HG03457 (cell line): Measurements from ENCODE around the gene RAPGEFL1.
"Not testable (repeated sequence)": the region's sequence is repeated elsewhere in the genome, so short reads cannot be mapped to it uniquely, and the experiment has no call there.

ENCODE experiments used
- ATAC-seq: cut with Tn5 transposase; IDR thresholded peaks from one replicate; pipeline ENCODE4 v1.9.1; 2021; ENCODE audit warnings: moderate number of reproducible peaks; ENCODE audit not compliant: unreplicated experiment

Gene RAPGEFL1

DNA sequence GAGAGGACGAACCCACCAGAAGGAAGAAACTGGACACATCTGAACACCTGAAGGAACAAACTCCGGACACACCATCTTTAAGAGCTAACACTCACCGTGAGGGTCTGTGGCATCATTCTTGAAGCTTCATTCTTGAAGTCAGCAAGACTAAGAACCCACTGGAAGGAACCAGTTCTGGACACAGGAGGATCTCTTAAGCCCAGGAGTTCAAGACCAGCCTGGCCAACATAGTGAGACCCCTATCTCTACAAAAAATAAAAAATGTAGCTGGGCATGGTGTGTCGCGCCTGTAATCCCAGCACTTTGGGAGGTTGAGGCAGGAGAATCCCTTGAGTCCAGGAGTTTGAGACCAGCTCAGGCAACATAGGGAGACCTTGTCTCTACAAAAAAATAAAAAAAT is 21.3 kb downstream of the RAPGEFL1 start:
- no peak for ATAC-seq

DNA sequence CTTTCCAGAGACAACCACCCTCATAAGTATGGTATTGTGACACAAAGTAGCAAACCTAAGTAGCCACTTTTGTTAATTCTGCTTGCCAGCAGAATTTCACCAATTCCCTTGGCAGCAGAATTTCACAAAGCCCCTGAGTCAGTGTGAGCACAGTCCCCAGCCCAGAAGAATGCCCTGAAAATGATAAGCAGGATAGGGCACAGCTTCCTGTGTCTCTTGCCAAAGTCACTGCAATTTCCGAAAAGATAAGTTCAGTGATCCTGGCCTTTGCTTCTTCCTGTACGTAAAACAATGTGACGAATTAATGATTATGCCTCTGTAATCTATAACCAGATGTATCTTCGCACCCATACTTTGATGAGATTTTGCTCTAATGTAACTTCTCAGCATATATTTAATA is 25.9 kb downstream of the RAPGEFL1 start:
- no peak for ATAC-seq

DNA sequence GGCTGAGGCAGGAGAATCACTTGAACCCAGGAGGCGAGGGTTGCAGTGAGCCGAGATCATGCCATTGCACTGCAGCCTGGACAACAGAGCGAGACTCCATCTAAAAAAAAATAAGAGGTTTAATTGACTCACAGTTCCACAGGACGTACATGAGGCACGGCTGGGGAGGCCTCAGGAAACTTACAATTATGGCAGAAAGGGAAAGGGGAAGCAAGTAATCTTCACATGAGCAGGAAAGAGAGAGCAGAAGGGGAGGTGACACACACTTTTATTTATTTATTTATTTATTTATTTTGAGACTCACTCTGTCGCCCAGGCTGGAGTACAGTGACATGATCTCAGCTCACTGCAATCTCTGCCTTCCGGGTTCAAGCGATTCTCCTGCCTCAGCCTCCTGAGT is 28.9 kb downstream of the RAPGEFL1 start:
- not testable (repeated sequence) for ATAC-seq

DNA sequence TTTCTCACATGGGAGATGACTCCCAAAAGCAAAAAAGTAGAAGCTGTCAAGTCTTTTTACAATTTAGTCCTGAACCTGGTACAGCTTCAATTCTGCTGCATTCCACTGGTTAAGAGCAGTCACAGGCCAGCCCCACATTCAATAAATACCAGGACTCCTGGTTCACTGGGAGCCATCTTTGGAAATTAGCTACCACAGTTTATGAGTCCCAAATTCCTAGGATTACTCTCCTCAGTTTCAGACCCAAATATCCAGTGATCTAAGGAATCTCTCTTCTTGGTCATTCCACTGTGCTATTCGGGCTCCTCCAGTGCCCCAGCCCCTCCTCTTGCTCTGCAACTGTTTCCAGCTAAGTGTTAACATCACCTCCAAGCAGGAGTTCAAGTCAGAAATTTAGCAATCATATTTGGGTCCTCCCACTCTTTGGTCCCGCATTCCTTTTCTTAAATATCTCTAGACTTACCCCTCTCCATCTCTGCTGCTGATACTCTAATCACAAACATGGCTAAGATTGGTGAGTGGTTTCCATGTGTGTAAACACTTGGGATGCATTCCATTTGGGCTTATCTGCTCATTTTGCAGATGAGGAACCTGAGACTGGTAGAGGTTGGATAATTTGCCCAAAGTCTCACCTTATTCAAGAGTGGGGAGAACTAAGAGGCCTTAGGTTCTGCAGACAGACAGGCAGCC is 32.3 kb downstream of the RAPGEFL1 start:
- ATAC-seq = no peak

DNA sequence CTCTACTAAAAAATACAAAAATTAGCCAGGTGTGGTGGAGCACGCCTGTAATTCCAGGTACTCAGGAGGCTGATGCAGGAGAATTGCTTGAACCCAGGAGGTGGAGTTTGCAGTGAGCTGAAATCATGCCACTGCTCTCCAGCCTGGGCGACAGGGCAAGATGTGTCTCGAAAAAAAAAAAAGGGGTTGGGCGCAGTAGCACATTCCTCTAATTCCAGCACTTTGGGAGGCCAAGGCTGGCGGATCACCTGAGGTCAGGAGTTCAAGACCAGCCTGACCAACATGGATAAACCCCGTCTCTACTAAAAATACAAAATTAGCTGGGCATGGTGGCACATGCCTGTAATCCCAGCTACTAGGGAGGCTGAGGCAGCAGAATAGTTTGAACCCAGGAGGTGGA is 36.6 kb downstream of the RAPGEFL1 start:
- not testable (repeated sequence) for ATAC-seq

DNA sequence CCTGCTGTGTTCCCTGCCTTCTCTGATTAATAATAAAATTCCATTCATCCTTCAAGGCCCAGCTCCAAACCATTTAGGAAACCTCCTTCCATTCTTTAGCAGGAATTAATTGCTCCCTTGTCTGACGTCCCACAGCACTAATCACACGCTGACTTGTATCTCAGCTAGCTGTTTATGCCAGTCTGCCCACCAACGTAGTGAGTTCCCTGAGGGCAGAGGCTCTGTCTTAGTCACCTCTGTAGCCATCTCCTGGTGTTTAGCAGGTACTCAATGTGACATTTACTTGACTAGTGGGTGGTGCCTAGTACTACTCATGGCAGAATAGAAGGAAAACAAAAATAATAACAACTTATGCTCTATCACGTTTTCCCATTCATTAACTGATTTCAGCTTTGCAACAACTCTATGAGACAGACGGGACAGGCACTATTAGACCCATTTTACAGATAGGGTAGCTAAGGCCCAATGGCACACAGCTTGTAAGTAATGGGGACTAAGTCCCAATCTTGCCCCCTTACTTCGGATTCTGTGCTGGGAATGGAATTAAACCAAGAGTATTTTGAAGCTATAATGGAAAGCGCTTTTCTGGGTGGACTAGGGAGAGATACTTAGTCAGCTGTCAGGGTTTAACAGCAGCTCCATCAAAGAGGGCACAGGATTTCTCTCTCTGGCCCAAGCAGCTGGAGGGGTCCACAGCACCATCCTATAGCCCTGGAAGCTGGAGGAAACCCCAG is 40.9 kb downstream of the RAPGEFL1 start:
- no peak for ATAC-seq

DNA sequence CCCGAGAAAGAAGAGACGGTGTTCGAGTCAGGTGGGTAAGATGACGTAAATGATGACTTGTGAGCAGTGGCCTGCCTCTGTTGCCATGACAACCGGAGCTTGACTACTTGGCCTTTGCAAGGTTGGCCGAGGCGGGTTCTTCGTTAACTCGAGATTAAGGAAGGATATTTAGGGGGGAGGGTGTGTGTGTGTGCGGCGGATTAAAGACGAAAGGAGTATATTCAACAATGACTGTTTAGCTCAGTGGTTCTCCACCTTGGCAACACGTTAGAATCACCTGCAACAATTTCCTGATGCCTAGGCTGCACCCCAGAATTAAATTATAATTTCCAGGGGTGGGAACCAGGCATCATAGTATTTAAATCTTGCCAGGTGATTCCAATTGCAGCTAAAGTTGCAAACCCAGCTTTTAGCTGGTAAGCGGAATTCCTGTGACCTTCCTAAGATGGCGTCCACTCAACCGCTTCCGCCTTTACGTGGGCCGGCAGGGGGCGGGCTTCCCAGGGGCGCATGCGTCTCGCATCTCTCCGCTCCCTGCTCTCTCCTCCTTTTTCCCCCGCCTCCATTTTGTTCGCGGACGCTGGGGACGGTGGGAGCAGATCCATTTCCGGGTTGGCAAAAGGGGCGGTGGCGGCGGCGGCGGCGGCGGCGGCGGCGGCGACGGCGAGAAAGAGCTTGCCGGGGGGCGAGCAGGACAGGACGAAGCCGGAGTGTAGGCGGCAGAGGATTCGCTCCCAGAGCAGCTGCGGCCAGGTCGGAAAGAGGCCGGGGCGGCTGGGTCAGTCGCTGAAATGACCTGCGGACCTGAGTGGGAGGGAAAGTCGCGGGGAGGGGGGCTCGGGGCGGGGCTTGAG is 41.7 kb downstream of the RAPGEFL1 start, which contains the start of gene WIPF2:
Gene WIPF2 (plus strand): TSS at position 565 of the 854 bp plus-strand sequence. CDS start 37,156 bp downstream, outside the sequence.
- ATAC-seq = peak; percentile 64

DNA sequence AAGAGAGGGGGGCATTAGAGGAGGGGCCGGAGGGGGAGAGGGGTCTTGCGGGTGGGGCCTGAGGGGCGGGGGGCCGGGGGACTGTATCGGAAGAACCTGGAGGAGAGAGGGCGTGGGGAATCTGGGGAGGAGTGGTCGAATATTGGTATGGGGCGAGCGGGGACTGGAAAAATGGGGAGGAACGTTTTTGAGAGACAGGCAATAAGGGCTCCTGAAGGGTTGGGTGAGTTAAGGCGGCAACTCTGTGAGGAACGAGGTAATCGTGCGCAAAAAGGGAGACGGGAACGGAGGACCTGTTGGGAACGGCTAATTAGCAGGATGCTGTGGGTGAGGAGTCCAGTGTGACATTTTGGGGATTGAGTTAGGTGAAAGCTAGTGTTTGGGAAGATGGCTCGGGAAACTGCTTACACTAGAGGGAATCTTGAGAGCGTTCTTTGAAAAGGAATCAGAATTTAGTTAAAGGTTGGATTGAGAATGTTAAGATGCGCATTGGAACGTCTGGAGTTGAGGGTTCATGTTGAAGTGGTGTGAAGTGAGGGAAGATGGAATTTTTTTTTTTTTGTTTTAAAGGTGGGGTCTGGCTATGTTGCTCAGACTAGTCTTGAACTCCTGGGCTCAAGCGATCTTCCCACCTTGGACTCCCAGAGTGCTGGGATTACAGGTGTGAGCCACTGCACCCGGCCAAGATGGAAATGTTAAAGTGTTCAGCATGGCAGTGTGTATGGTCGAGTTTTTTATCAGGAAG is 42.5 kb downstream of the RAPGEFL1 start:
- ATAC-seq = peak; percentile 15

DNA sequence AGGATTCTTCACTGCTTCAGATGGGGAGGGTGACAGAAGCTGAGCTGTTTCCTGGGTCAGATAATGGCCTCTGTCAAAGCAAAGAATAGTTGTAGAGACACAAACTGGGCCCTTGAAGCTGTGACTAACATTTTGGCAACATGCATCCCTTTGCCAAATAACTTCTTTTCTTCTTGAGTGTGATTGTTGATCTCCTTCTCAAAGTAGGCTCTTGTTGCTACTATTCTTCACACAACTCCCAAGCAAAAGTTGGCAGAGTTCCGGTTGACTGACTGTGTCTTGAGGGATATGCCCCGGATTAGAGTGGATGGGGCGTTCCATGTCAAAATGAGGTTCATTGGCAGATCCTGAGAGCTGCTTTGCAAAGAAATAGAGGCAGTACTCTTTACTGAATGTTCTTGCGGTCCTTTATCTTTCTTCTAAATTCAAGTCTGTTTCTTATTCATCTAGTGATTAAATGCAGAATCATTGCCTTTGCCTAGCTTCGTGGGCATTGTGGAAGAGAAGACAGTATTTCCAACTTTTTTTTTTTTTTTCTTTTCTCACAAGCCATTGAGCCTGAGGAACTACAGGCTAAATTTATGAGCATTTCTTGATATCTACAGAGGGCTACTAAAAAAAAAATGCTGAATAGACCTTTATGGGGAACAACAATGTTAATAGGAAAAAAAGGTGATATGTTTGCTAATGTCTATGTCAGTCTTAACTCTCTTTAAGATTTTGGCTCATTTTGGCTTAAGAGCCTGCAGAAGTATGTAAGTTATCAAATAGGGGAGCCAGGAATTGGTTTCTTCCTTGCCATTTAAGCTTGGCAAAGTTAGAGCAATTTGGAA is 47.7 kb downstream of the RAPGEFL1 start:
- ATAC-seq = no peak

DNA sequence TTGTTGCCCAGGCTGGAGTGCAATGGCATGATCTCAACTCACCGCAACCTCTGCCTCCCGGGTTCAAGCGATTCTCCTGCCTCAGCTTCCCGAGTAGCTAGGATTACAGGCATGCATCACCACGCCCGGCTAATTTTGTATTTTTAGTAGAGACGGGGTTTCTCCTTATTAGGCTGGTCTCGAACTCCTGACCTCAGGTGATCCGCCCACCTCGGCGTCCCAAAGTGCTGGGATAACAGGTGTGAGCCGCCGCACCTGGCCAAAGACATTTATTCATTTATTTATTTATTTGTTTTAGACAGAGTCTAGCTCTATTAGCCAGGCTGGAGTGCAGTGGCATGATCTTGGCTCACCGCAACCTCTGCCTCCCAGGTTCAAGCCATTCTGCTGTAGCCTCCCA is 51.9 kb downstream of the RAPGEFL1 start:
- ATAC-seq = not testable (repeated sequence)

DNA sequence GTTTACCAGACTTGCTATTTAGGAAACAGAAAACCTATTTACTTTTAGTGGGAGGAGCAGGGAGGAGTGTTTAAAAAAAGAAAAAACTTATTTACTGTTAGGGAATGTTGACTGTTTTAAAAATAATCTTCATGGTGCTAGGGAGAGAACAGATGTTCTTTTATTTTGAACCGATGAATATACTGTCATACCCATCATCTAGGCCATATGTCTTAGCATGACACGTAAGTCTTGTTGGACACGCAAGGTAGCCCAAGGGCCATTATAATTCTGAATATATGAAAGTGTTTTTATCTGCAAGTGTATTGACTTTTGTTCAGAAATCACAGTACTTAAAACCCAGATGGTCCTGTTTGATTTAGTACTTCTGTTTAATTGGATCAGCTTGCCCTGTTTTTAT is 53.4 kb downstream of the RAPGEFL1 start:
- ATAC-seq = no peak

DNA sequence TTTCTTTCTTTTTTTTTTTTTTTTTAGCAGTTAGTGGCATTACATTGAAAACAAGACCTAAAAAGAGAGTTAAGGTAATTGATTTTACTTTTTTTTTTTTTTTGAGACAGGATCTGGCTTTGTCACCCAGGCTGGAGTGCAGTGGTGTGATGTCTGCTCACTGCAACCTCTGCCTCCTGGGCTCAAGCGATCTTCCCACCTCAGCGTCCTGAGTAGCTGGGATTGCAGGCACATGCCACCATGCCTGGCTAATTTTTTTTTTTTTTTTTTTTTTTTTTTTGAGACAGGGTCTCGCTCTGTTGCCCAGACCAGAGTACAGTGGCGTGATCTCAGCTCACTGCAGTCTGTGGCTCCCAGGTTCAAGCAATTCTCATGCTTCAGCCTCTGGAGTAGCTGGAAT is 54.7 kb downstream of the RAPGEFL1 start:
- not testable (repeated sequence) for ATAC-seq

DNA sequence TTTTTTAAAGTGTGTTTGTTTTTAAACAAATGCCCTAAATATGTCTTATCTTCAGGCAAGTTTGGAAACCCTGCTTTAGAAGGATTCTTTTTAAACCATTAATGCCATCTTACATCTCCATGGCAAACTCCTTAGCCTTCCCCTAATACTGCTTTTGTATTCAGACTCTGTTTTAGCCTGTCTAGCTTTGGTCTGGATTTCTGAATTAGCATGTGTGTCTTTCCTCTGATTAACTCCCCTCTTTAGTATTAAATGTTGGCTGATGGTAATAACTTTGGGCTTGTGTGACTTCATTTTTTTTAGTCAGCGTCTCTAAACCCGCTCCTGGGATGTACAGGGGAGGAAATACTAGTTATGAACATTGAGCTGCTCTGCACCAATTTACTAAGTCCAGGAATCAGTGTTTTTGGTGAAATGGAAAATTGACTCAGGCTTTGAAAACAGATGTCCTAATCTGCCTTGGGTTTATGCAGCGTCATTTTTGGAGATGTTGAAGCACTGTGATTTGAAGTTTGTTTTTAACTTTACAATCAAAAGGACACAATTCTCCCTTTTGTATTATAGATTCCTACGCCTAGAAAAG is 64.1 kb downstream of the RAPGEFL1 start:
- no peak for ATAC-seq

DNA sequence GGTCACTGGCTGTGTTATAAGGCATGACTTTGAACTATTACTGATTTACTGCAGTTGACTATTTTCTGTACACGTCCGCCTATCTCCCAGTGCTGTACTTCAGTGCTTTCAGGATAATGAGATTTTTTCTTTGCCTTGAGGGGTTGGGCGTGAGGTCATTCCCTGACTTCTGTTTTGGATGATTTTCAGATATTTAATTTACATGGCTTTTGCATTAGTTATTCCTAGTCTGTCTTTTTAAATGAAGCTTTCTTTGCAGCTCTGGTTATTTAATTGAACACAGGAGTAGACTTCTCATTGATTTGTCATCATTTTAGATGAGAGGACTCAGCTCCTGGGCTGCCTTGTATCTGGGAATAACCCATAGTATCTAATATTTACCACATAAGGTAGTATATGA is 65.5 kb downstream of the RAPGEFL1 start:
- no peak for ATAC-seq

DNA sequence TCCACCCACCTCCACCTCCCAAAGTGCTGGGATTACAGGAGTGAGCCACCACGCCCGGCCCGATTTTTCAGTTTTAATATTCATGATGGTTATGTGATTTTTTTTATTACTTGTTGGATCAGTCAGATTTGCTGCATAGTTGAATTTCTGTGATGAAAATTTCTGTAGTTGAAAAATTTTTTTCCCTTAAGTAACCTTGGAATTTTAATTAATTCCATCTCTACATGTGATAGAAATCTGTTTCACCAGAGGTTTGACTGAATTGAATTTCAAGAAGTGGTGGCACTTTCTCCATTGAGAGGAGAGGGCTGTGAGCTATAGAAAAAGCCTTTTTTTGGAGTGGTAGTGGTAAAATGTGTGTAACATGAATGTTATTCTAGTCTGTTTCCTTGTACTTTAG is 66.5 kb downstream of the RAPGEFL1 start:
- no peak for ATAC-seq

DNA sequence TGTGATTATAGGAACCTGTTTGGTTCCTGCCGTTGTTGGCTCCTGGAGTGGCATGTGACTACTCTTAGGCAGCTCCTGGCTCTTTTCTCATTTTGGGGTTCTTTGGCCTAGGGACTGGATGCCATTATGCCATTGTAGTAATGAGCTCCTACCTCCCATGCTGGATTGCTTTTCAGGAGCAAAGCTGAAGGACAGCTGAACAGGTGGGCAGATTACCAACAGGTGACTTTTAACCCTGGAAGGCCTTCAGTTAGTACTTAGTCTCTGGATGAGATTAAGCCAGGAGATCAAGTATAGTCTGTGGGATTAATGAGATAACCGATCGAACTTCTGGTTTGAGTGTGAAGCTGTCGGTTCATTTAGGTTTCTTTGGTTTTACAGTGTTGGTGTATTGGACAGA is 67.0 kb downstream of the RAPGEFL1 start:
- no peak for ATAC-seq
